HCT116 (cell line): ENCODE results near the gene IER5L. TPM values are rescaled to one million over a fixed set of nuclear protein-coding genes. Genes with fewer than 3 reads are reported as not detected.

Experiments
- ATAC-seq: fragments of 200-7000 bp; cut with Tn5 transposase; 2 replicates; pipeline ENCODE4 v1.9.1; 2020; ENCODE audit warnings: mild to moderate bottlenecking, moderate library complexity
- BruUV-seq: library from RNA; stranded (reverse); fragments of 400-500 nt; replicated peaks from 2 replicates; lab custom pipeline; 2021; lab: Mats Ljungman, UMichigan
- CTCF ChIA-PET: fragments of 300-600 bp; sonication (Branson Sonifier 250); formaldehyde crosslinking; loops from one replicate; lab custom pipeline; 2021; ENCODE audit warnings: antibody characterized with exemption; lab: Charles Lee
- POLR2A ChIA-PET: fragments of 300-600, 350-600 bp; sonication (Branson Sonifier 250); formaldehyde crosslinking; loops from one replicate; lab custom pipeline; 2021; ENCODE audit warnings: antibody characterized with exemption; lab: Charles Lee
- RAD21 ChIA-PET, 2 experiments: fragments of 300-600 bp; sonication (Branson Sonifier 250); formaldehyde crosslinking; loops; one replicate each; lab custom pipeline; 2023; ENCODE audit warnings: low total read pairs in 2 of 2; ENCODE audit not compliant: uncharacterized antibody in 2 of 2, unreplicated experiment in 2 of 2, low non-redundant PET in 1 of 2; lab: Charles Lee
- DNase-seq: peaks from one replicate; pipeline ENCODE4 v3.0.0-alpha.2; 2010; ENCODE audit warnings: low read depth, low spot score
- H2AFZ ChIP-seq: fragments of 200-600 bp; shearing (Covaris generic), sonication (generic); 2 replicates; pipeline ENCODE4 v1.6.1; 2017; ENCODE audit warnings: low read depth, mixed run types, mixed read lengths, antibody characterized with exemption, low read length; ENCODE audit not compliant: poor library complexity, severe bottlenecking
- H3K27ac ChIP-seq: 2 replicates; pipeline ENCODE4 v1.5.1; 2012; ENCODE audit warnings: low read depth, low read length
- H3K27me3 ChIP-seq: fragments of 200-600 bp; sonication (generic); 2 replicates; pipeline ENCODE4 v1.6.1; 2016; ENCODE audit warnings: mixed run types, low read length, mixed read lengths; ENCODE audit not compliant: insufficient read depth
- H3K36me3 ChIP-seq, 2 experiments: fragments of 200-500 bp in 1 of 2; fragments of 200-600 bp in 1 of 2; sonication (Bioruptor generic) in 1 of 2; sonication (generic) in 1 of 2; 2 replicates each; pipeline versions ENCODE4 v1.5.1 to v1.6.1; 2014 to 2016; ENCODE audit warnings: low read length in 2 of 2, inconsistent platforms in 1 of 2, mixed read lengths in 1 of 2, mixed run types in 1 of 2; ENCODE audit not compliant: insufficient read depth in 2 of 2, control insufficient read depth in 1 of 2
- H3K4me1 ChIP-seq, 2 experiments: fragments of 200-600 bp in 1 of 2; sonication (generic) in 1 of 2; 2 replicates each; pipeline versions ENCODE4 v1.5.1 to v1.6.1; 2012 to 2017; ENCODE audit warnings: low read length in 2 of 2, inconsistent platforms in 1 of 2, mild to moderate bottlenecking in 1 of 2, mixed read lengths in 1 of 2, mixed run types in 1 of 2, moderate library complexity in 1 of 2; ENCODE audit not compliant: insufficient read depth in 2 of 2, control insufficient read depth in 1 of 2
- H3K4me2 ChIP-seq: fragments of 200-600 bp; sonication (generic); 2 replicates; pipeline ENCODE4 v1.6.1; 2017; ENCODE audit warnings: mixed run types, low read length, mixed read lengths
- H3K4me3 ChIP-seq, 2 experiments: fragments of 200-600 bp in 1 of 2; sonication (generic) in 1 of 2; replicated peaks in 1 of 2; 2 replicates each; pipeline ENCODE4 v1.5.1; 2011 to 2016; ENCODE audit warnings: low read length in 2 of 2, control low read depth in 1 of 2, low read depth in 1 of 2, mild to moderate bottlenecking in 1 of 2, mixed read lengths in 1 of 2, mixed run types in 1 of 2
- H3K79me2 ChIP-seq: fragments of 200-600 bp; sonication (generic); 2 replicates; pipeline ENCODE4 v1.6.1; 2017; ENCODE audit warnings: mild to moderate bottlenecking, mixed run types, low read length, moderate library complexity, mixed read lengths; ENCODE audit not compliant: insufficient read depth
- H3K9ac ChIP-seq: fragments of 200-600 bp; sonication (generic); 2 replicates; pipeline ENCODE4 v1.6.1; 2016; ENCODE audit warnings: low read length, mixed read lengths
- H3K9me2 ChIP-seq: fragments of 200-600 bp; sonication (generic), shearing (Covaris generic); 2 replicates; pipeline ENCODE4 v1.6.1; 2017; ENCODE audit warnings: mixed run types, mild to moderate bottlenecking, moderate library complexity; ENCODE audit not compliant: insufficient read depth
- H3K9me3 ChIP-seq, 2 experiments: fragments of 200-500 bp in 1 of 2; fragments of 200-600 bp in 1 of 2; sonication (Bioruptor generic) in 1 of 2; sonication (generic) in 1 of 2; 2 replicates each; pipeline ENCODE4 v1.6.1; 2014 to 2017; ENCODE audit warnings: low read length in 2 of 2, mixed read lengths in 2 of 2, inconsistent platforms in 1 of 2, low read depth in 1 of 2, mild to moderate bottlenecking in 1 of 2, mixed run types in 1 of 2, moderate library complexity in 1 of 2; ENCODE audit not compliant: control insufficient read depth in 1 of 2, insufficient read depth in 1 of 2
- H4K20me1 ChIP-seq: fragments of 200-600 bp; sonication (generic), shearing (Covaris generic); 2 replicates; pipeline ENCODE4 v1.6.1; 2017; ENCODE audit warnings: mixed run types, mild to moderate bottlenecking, moderate library complexity; ENCODE audit not compliant: insufficient read depth
- EGR1 ChIP-seq: IDR thresholded peaks from 2 replicates; pipeline ENCODE4 v1.6.1; 2012; ENCODE audit warnings: low read depth
- ELF1 ChIP-seq: IDR thresholded peaks from 2 replicates; pipeline ENCODE4 v1.6.1; 2012; ENCODE audit warnings: low read depth, borderline replicate concordance
- EZH2 ChIP-seq: fragments of 200-600 bp; sonication (generic); IDR thresholded peaks from 2 replicates; pipeline ENCODE4 v1.6.1; 2017; ENCODE audit warnings: antibody characterized with exemption, mixed run types
- FOSL1 ChIP-seq: IDR thresholded peaks from 2 replicates; pipeline ENCODE4 v1.6.1; 2012; ENCODE audit warnings: low read depth
- SIN3A ChIP-seq: IDR thresholded peaks from 2 replicates; pipeline ENCODE4 v1.6.1; 2012; ENCODE audit warnings: low read depth
- SRF ChIP-seq: IDR thresholded peaks from 2 replicates; pipeline ENCODE4 v1.6.1; 2012; ENCODE audit warnings: low read depth
- YY1 ChIP-seq: IDR thresholded peaks from 2 replicates; pipeline ENCODE4 v1.6.1; 2011; ENCODE audit warnings: low read length, low read depth, moderate library complexity, mild to moderate bottlenecking; ENCODE audit not compliant: insufficient replicate concordance; ENCODE audit errors: extremely low read depth
- ZFX ChIP-seq: fragments of 450-650 bp; IDR thresholded peaks from 2 replicates; pipeline ENCODE4 v1.6.1; 2017
- intact Hi-C: fragments of 100-400 bp; cut with micrococcal nuclease; formaldehyde crosslinking; loops from 2 replicates; pipeline ENCODE4 v1.10.0; 2022
- total RNA-seq: library from RNA; stranded (reverse); gene quantifications from one replicate; pipeline ENCODE4 v1.2.1, GENCODE V29; 2021; ENCODE audit not compliant: unreplicated experiment
- TF ChIP-seq, protein P1 (sequence below), 3 experiments: fragments of 200-600 bp in 1 of 3; sonication (generic) in 1 of 3; IDR thresholded peaks in 2 of 3; conservative IDR thresholded peaks in 1 of 3; 2 replicates each; pipeline ENCODE4 v1.5.1; 2012 to 2017; ENCODE audit warnings: low read depth in 2 of 3, low read length in 2 of 3, antibody characterized with exemption in 1 of 3, borderline replicate concordance in 1 of 3, control low read depth in 1 of 3, mild to moderate bottlenecking in 1 of 3, mixed read lengths in 1 of 3, mixed run types in 1 of 3, moderate library complexity in 1 of 3; ENCODE audit not compliant: insufficient read depth in 1 of 3

Gene IER5L
- total RNA-seq, 1 experiment from 2014 or later, result 195 TPM

DNA sequence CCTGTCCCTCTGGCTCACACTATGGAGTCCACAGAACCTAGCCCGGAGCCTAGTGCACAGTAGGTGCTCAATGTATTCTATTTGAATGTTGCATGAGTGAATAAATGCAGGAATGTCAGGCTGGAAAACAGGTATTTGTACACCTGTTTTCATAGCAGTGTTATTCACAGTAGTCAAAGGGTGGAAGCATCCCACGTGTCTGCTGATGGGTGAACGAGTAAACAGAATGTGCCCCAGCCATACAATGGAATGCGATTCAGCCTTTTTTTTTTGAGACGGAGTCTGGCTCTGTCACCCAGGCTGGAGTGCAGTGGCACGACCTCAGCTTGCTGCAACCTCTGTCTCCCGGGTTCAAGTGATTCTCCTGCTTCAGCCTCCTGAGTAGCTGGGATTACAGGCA, 31.5 kb upstream of the IER5L start:
- ChIA-PET POLR2A (no interaction called here), CTCF (no interaction called here), RAD21 (no interaction called here)
- Histone ChIP-seq H4K20me1 (no peaks in the 10 kb centered on the region), H3K4me3 (no peak overlapping the region), H3K9me3 (no peaks in the 10 kb centered on the region), H3K27me3 (no peaks in the 10 kb centered on the region), H3K27ac (no peak overlapping the region; the same call in 1 of the 2 replicates), H3K9ac (no peak overlapping the region), H3K4me1 (peaks cover 6 to 20% of the 10 kb centered on the region in 2 experiments; a peak in 3 of 4 replicates), H3K4me2 (no peak overlapping the region), H2AFZ (no peak overlapping the region), H3K79me2 (no peaks in the 10 kb centered on the region), H3K9me2 (no peaks in the 10 kb centered on the region), H3K36me3 (no peaks in the 10 kb centered on the region)
- no peak for TF ChIP-seq SIN3A
- TF ChIP-seq YY1, result no peak
- TF ChIP-seq EGR1, result no peak
- TF ChIP-seq, protein P1, sequence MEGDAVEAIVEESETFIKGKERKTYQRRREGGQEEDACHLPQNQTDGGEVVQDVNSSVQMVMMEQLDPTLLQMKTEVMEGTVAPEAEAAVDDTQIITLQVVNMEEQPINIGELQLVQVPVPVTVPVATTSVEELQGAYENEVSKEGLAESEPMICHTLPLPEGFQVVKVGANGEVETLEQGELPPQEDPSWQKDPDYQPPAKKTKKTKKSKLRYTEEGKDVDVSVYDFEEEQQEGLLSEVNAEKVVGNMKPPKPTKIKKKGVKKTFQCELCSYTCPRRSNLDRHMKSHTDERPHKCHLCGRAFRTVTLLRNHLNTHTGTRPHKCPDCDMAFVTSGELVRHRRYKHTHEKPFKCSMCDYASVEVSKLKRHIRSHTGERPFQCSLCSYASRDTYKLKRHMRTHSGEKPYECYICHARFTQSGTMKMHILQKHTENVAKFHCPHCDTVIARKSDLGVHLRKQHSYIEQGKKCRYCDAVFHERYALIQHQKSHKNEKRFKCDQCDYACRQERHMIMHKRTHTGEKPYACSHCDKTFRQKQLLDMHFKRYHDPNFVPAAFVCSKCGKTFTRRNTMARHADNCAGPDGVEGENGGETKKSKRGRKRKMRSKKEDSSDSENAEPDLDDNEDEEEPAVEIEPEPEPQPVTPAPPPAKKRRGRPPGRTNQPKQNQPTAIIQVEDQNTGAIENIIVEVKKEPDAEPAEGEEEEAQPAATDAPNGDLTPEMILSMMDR (IDR thresholded peaks at IDR 0.05 in 2 of 3, conservative IDR thresholded peaks at IDR 0.05 in 1 of 3; ENCODE audit: borderline replicate concordance in 1 of 3, insufficient read depth in 1 of 3, low read depth in 2 of 3, low read length in 2 of 3), result no peak
- TF ChIP-seq ELF1, result no peak
- TF ChIP-seq SRF, result no peak
- TF ChIP-seq FOSL1, result no peak
- BruUV-seq, result no TSS peak
- intact Hi-C loops, result no loop called here
- ATAC-seq (no peak), DNase-seq (no peak)

- no peaks in the 10 kb centered on the region for H4K20me1 ChIP-seq
- no peak overlapping the region for H3K9ac ChIP-seq
- H3K9me2 ChIP-seq, result no peaks in the 10 kb centered on the region
- BruUV-seq, result no TSS peak
- H3K4me1 ChIP-seq, result peaks cover 6 to 20% of the 10 kb centered on the region in 2 experiments; a peak in 3 of 4 replicates
- POLR2A ChIA-PET, result no interaction called here
- H3K36me3 ChIP-seq, result no peaks in the 10 kb centered on the region
- intact Hi-C loops, result no loop called here
- no peak overlapping the region for H3K4me2 ChIP-seq
- H2AFZ ChIP-seq, result no peak overlapping the region
- no peaks in the 10 kb centered on the region for H3K79me2 ChIP-seq
- no peak overlapping the region for H3K4me3 ChIP-seq
- DNase-seq (no peak), ATAC-seq (no peak)
- CTCF ChIA-PET, result no interaction called here
- no peaks in the 10 kb centered on the region for H3K9me3 ChIP-seq
- RAD21 ChIA-PET, result no interaction called here
- H3K27ac ChIP-seq, result no peak overlapping the region; the same call in 1 of the 2 replicates
- H3K27me3 ChIP-seq, result no peaks in the 10 kb centered on the region
- TF ChIP-seq ZFX, result no peak
- TF ChIP-seq EZH2, result no peak
Measured at GRCh38 chr9:129209109-129209508, 31.0 kb upstream of the IER5L start.
